Trophoblast cell (in vitro differentiated cells and primary cell): ENCODE measurements around the gene ADIPOR1. TPM values are rescaled to one million over a fixed set of nuclear protein-coding genes. Genes with fewer than 3 reads are reported as not detected.
"Not testable (repeated sequence)": the region's sequence is repeated elsewhere in the genome, so short reads cannot be mapped to it uniquely, and the experiment has no call there.

ENCODE experiments used
- DNase-seq, 2 donors: peaks; one replicate each; pipeline ENCODE4 v3.0.0-alpha.2; 2016
- H2AFZ ChIP-seq: 2 replicates; pipeline ENCODE4 v1.6.1; 2013; ENCODE audit warnings: low read length, moderate library complexity, mild to moderate bottlenecking; ENCODE audit not compliant: insufficient read depth, poor library complexity
- H2AK5ac ChIP-seq: 2 replicates; pipeline ENCODE4 v1.6.1; 2013; ENCODE audit warnings: mild to moderate bottlenecking, low read length
- H2BK120ac ChIP-seq: 2 replicates; pipeline ENCODE4 v1.6.1; 2013; ENCODE audit warnings: low read length, mild to moderate bottlenecking, moderate library complexity; ENCODE audit not compliant: insufficient read depth, poor library complexity
- H2BK12ac ChIP-seq: 2 replicates; pipeline ENCODE4 v1.6.1; 2013; ENCODE audit warnings: mild to moderate bottlenecking, low read length, moderate library complexity
- H2BK5ac ChIP-seq: 2 replicates; pipeline ENCODE4 v1.6.1; 2013; ENCODE audit warnings: low read length, low read depth, moderate library complexity, mild to moderate bottlenecking; ENCODE audit not compliant: poor library complexity
- H3K14ac ChIP-seq: 2 replicates; pipeline ENCODE4 v1.6.1; 2013; ENCODE audit warnings: mild to moderate bottlenecking, low read length
- H3K18ac ChIP-seq: 2 replicates; pipeline ENCODE4 v1.6.1; 2013; ENCODE audit warnings: mild to moderate bottlenecking, low read length
- H3K23ac ChIP-seq: 2 replicates; pipeline ENCODE4 v1.6.1; 2013; ENCODE audit warnings: low read length
- H3K27ac ChIP-seq: 2 replicates; pipeline ENCODE4 v1.5.1; 2013; ENCODE audit warnings: low read depth, mild to moderate bottlenecking, inconsistent platforms, low read length, moderate library complexity
- H3K27me3 ChIP-seq: 2 replicates; pipeline ENCODE4 v1.6.1; 2013; ENCODE audit warnings: inconsistent platforms, mild to moderate bottlenecking, low read length, moderate library complexity; ENCODE audit not compliant: insufficient read depth
- H3K36me3 ChIP-seq, 2 experiments: 1 replicate in 1 of 2; 2 replicates in 1 of 2; pipeline ENCODE4 v1.6.1; 2013; ENCODE audit warnings: low read length in 2 of 2, mild to moderate bottlenecking in 2 of 2, moderate library complexity in 1 of 2; ENCODE audit not compliant: insufficient read depth in 2 of 2, control insufficient read depth in 1 of 2
- H3K4ac ChIP-seq: 2 replicates; pipeline ENCODE4 v1.6.1; 2013; ENCODE audit warnings: low read depth, mild to moderate bottlenecking, low read length, moderate library complexity
- H3K4me1 ChIP-seq, 2 experiments: 1 replicate in 1 of 2; 2 replicates in 1 of 2; pipeline ENCODE4 v1.6.1; 2013; ENCODE audit warnings: low read length in 2 of 2, mild to moderate bottlenecking in 2 of 2, moderate library complexity in 1 of 2; ENCODE audit not compliant: insufficient read depth in 2 of 2, control insufficient read depth in 1 of 2
- H3K4me2 ChIP-seq: 2 replicates; pipeline ENCODE4 v1.6.1; 2013; ENCODE audit warnings: inconsistent platforms, mild to moderate bottlenecking, low read length, moderate library complexity
- H3K4me3 ChIP-seq: 2 replicates; pipeline ENCODE4 v1.5.1; 2013; ENCODE audit warnings: mild to moderate bottlenecking, low read depth, low read length, inconsistent platforms
- H3K79me1 ChIP-seq: one replicate; pipeline ENCODE4 v1.6.1; 2013; ENCODE audit warnings: low read length
- H3K79me2 ChIP-seq: 2 replicates; pipeline ENCODE4 v1.6.1; 2013; ENCODE audit warnings: low read length, mild to moderate bottlenecking; ENCODE audit not compliant: control insufficient read depth, insufficient read depth, poor library complexity
- H3K9ac ChIP-seq: 2 replicates; pipeline ENCODE4 v1.6.1; 2013; ENCODE audit warnings: mild to moderate bottlenecking, low read length
- H3K9me3 ChIP-seq: 2 replicates; pipeline ENCODE4 v1.6.1; 2013; ENCODE audit warnings: low read depth, mild to moderate bottlenecking, control low read depth, inconsistent platforms, low read length; ENCODE audit not compliant: insufficient read depth
- H4K12ac ChIP-seq: 2 replicates; pipeline ENCODE4 v1.6.1; 2013; ENCODE audit warnings: low read depth, mild to moderate bottlenecking, low read length, moderate library complexity
- H4K8ac ChIP-seq: 2 replicates; pipeline ENCODE4 v1.6.1; 2013; ENCODE audit warnings: low read depth, mild to moderate bottlenecking, low read length, moderate library complexity
- H4K91ac ChIP-seq: one replicate; pipeline ENCODE4 v1.6.1; 2013; ENCODE audit warnings: low read depth, mild to moderate bottlenecking, low read length, moderate library complexity
- WGBS: extraction: QIAGEN DNeasy Blood & Tissue Kit; methylation state at CpG from one replicate; pipeline ENCODE4 v1.1.7; 2013; ENCODE audit warnings: missing lambda C conversion rate; ENCODE audit not compliant: insufficient read length, insufficient coverage; ENCODE audit errors: extremely low coverage; 5-methylcytosine and 5-hydroxymethylcytosine counted together
- polyA plus RNA-seq: library from polyadenylated mRNA; stranded (reverse); fragments of 200-250 nt; gene quantifications from 2 replicates; pipeline ENCODE4 v1.2.3, GENCODE V29; 2013

Gene ADIPOR1
- 91.4 and 100 TPM in 2 replicates for polyA plus RNA-seq

GRCh38 chr1:202957733-202958543, at the start of gene ADIPOR1:
Gene ADIPOR1 (minus strand): TSS chr1:202958312. CDS start chr1:202951070, 7,242 bp downstream.
- peak within 1 kb of the TSS; percentile 88 for H2AFZ ChIP-seq
- peak within 1 kb of the TSS; percentile 92 for H4K8ac ChIP-seq
- no CpG with 5 or more reads among the region's 86 CpGs for WGBS
- peak within 1 kb of the TSS; percentile 86 for H3K18ac ChIP-seq
- H3K9ac ChIP-seq: peak within 1 kb of the TSS; percentile 95
- H2BK5ac ChIP-seq: peak within 1 kb of the TSS; percentile 83
- H4K91ac ChIP-seq: peak within 1 kb of the TSS; percentile 53
- no peaks in the 10 kb centered on the region for H3K27me3 ChIP-seq
- no peak within 1 kb of the TSS for H3K23ac ChIP-seq
- H4K12ac ChIP-seq: peak within 1 kb of the TSS; percentile 94
- H3K79me2 ChIP-seq: peaks cover 6% of the 10 kb centered on the region
- no peak within 1 kb of the TSS for H2BK12ac ChIP-seq
- peaks cover 7 to 16% of the 10 kb centered on the region in 2 experiments for H3K36me3 ChIP-seq
- peak within 1 kb of the TSS; percentile 96 for H3K4ac ChIP-seq
- H3K4me1 ChIP-seq: peaks cover 0 to 9% of the 10 kb centered on the region in 2 experiments
- no peaks in the 10 kb centered on the region for H3K9me3 ChIP-seq
- peak within 1 kb of the TSS; percentile 77 for H3K27ac ChIP-seq
- peak within 1 kb of the TSS; percentile 85 for H3K4me2 ChIP-seq
- peak within 1 kb of the TSS; percentile 88 for H2BK120ac ChIP-seq
- DNase-seq: peak; percentile 96 to 98
- H3K4me3 ChIP-seq: peak within 1 kb of the TSS; percentile 95
- peak within 1 kb of the TSS; percentile 79 for H3K14ac ChIP-seq
- H2AK5ac ChIP-seq: peak within 1 kb of the TSS; percentile 90
- peaks cover 9% of the 10 kb centered on the region for H3K79me1 ChIP-seq

GRCh38 chr1:203006948-203007871, 49.1 kb upstream of the ADIPOR1 start, which contains the start of gene TMEM183A:
Gene TMEM183A (plus strand): TSS chr1:203007374. CDS start chr1:203007466, 92 bp downstream.
- peak; percentile 97 to 99 for DNase-seq
- Histone ChIP-seq H3K4me3 (peak within 1 kb of the TSS; percentile 84), H4K12ac (peak within 1 kb of the TSS; percentile 92), H3K36me3 (peaks cover 9 to 11% of the 10 kb centered on the region in 2 experiments), H3K18ac (peak within 1 kb of the TSS; percentile 8), H4K91ac (peak within 1 kb of the TSS; percentile 81), H3K79me1 (peaks cover 7% of the 10 kb centered on the region), H3K14ac (peak within 1 kb of the TSS; percentile 84), H2AK5ac (peak within 1 kb of the TSS; percentile 57), H2BK12ac (no peak within 1 kb of the TSS), H4K8ac (peak within 1 kb of the TSS; percentile 95), H2BK120ac (peak within 1 kb of the TSS; percentile 68), H2BK5ac (peak within 1 kb of the TSS; percentile 52), H3K4me1 (no peaks in the 10 kb centered on the region), H3K4me2 (peak within 1 kb of the TSS; percentile 80), H3K9me3 (no peaks in the 10 kb centered on the region), H3K4ac (peak within 1 kb of the TSS; percentile 49), H3K9ac (peak within 1 kb of the TSS; percentile 85), H3K79me2 (peaks cover 4% of the 10 kb centered on the region), H3K23ac (no peak within 1 kb of the TSS), H3K27me3 (no peaks in the 10 kb centered on the region), H2AFZ (peak within 1 kb of the TSS; percentile 84), H3K27ac (peak within 1 kb of the TSS; percentile 63)
- no CpG with 5 or more reads among the region's 78 CpGs for WGBS

- not testable (repeated sequence) for H3K79me1 ChIP-seq, H3K23ac ChIP-seq, H2BK5ac ChIP-seq, H3K27ac ChIP-seq, H3K9me3 ChIP-seq, H3K9ac ChIP-seq, H3K36me3 ChIP-seq, H3K27me3 ChIP-seq, H3K4me3 ChIP-seq, DNase-seq, H3K4ac ChIP-seq, H2AFZ ChIP-seq, H3K14ac ChIP-seq, H3K18ac ChIP-seq, H3K79me2 ChIP-seq, H3K4me1 ChIP-seq, H2BK120ac ChIP-seq, H2AK5ac ChIP-seq
- Histone ChIP-seq H4K8ac (peak overlapping the region; percentile 62), H4K12ac (peak overlapping the region; percentile 92), H4K91ac (peak overlapping the region; percentile 8), H2BK12ac (peak overlapping the region; percentile 2), H3K4me2 (peak overlapping the region; percentile 62)
- no CpG with 5 or more reads among the region's 17 CpGs for WGBS
Measured at GRCh38 chr1:203005395-203006142, 47.5 kb upstream of the ADIPOR1 start.

GRCh38 chr1:203002951-203003350, 44.8 kb upstream of the ADIPOR1 start:
- no peak overlapping the region for H2BK5ac ChIP-seq
- WGBS: no CpG with 5 or more reads among the region's 1 CpG
- H2BK12ac ChIP-seq: no peak overlapping the region
- no peak overlapping the region for H3K4me2 ChIP-seq
- no peaks in the 10 kb centered on the region for H3K9me3 ChIP-seq
- no peak overlapping the region for H4K12ac ChIP-seq
- no peak overlapping the region for H2AK5ac ChIP-seq
- no peak overlapping the region for H3K9ac ChIP-seq
- H3K14ac ChIP-seq: no peak overlapping the region
- no peaks in the 10 kb centered on the region for H3K4me1 ChIP-seq
- no peak overlapping the region for H3K23ac ChIP-seq
- H3K18ac ChIP-seq: no peak overlapping the region
- no peaks in the 10 kb centered on the region for H3K27me3 ChIP-seq
- no peak overlapping the region for H2BK120ac ChIP-seq
- no peak overlapping the region for H2AFZ ChIP-seq
- H3K4me3 ChIP-seq: no peak overlapping the region
- H3K4ac ChIP-seq: no peak overlapping the region
- no peak for DNase-seq
- H3K36me3 ChIP-seq: no peaks in the 10 kb centered on the region
- H4K8ac ChIP-seq: no peak overlapping the region
- peaks cover 4% of the 10 kb centered on the region for H3K79me2 ChIP-seq
- no peak overlapping the region for H4K91ac ChIP-seq
- no peak overlapping the region for H3K27ac ChIP-seq
- H3K79me1 ChIP-seq: peaks cover 7% of the 10 kb centered on the region
